Thoracic aorta (tissue), 2 donors: ENCODE results near the gene KANSL3. TPM values are rescaled to one million over a fixed set of nuclear protein-coding genes. Genes with fewer than 3 reads are reported as not detected.

ENCODE experiments used
- ATAC-seq: fragments of 150-250 bp; one replicate; pipeline ENCODE4 v1.8.0; 2017; ENCODE audit warnings: low read depth; ENCODE audit not compliant: insufficient number of reproducible peaks, low FRiP score
- DNase-seq: peaks from one replicate; pipeline ENCODE4 v3.0.0-alpha.2; 2020; ENCODE audit warnings: low spot score
- H3K27ac ChIP-seq, 2 donors: fragments of 200-600 bp; sonication (generic); 1 replicate in 1 of 2; 2 replicates in 1 of 2; pipeline ENCODE4 v1.5.1; 2016; ENCODE audit warnings: mild to moderate bottlenecking in 2 of 2, moderate library complexity in 2 of 2
- H3K27me3 ChIP-seq: fragments of 200-600 bp; sonication (generic); replicated peaks from 2 replicates; pipeline ENCODE4 v1.6.0; 2016; ENCODE audit warnings: mild to moderate bottlenecking; ENCODE audit not compliant: insufficient read depth
- H3K36me3 ChIP-seq: fragments of 200-600 bp; sonication (generic); one replicate; pipeline ENCODE4 v1.5.1; 2016
- H3K4me1 ChIP-seq, 2 donors: fragments of 200-600 bp; sonication (generic); 1 replicate in 1 of 2; 2 replicates in 1 of 2; pipeline versions ENCODE4 v1.5.1 to v1.6.0; 2016; ENCODE audit warnings: low read depth in 2 of 2, mild to moderate bottlenecking in 1 of 2; ENCODE audit not compliant: control insufficient read depth in 1 of 2
- H3K4me3 ChIP-seq: fragments of 200-600 bp; sonication (generic); 2 replicates; pipeline ENCODE4 v1.5.1; 2016; ENCODE audit warnings: mild to moderate bottlenecking
- H3K9me3 ChIP-seq: fragments of 200-600 bp; sonication (generic); 2 replicates; pipeline ENCODE4 v1.5.1; 2016
- total RNA-seq, 2 donors: library from RNA; depleted of rRNA; stranded (reverse); fragments of >200 nt; gene quantifications; one replicate each; pipeline versions ENCODE4 v1.1.0 to v1.2.3, GENCODE V29; 2016
- TF ChIP-seq, protein P1 (sequence below): fragments of 200-600 bp; sonication (generic); IDR thresholded peaks from one replicate; pipeline ENCODE4 v1.5.1; 2019; ENCODE audit warnings: antibody characterized with exemption

Gene KANSL3
- total RNA-seq, 2 donors from 2014 or later = 60.2 to 73.4 TPM

- Histone ChIP-seq H3K9me3 (no peaks in the 10 kb centered on the region), H3K4me1 (no peaks in the 10 kb centered on the region), H3K36me3 (no peaks in the 10 kb centered on the region), H3K27me3 (no peaks in the 10 kb centered on the region), H3K27ac (no peak overlapping the region), H3K4me3 (no peak overlapping the region)
- DNase-seq = no peak
- TF ChIP-seq, protein P1, sequence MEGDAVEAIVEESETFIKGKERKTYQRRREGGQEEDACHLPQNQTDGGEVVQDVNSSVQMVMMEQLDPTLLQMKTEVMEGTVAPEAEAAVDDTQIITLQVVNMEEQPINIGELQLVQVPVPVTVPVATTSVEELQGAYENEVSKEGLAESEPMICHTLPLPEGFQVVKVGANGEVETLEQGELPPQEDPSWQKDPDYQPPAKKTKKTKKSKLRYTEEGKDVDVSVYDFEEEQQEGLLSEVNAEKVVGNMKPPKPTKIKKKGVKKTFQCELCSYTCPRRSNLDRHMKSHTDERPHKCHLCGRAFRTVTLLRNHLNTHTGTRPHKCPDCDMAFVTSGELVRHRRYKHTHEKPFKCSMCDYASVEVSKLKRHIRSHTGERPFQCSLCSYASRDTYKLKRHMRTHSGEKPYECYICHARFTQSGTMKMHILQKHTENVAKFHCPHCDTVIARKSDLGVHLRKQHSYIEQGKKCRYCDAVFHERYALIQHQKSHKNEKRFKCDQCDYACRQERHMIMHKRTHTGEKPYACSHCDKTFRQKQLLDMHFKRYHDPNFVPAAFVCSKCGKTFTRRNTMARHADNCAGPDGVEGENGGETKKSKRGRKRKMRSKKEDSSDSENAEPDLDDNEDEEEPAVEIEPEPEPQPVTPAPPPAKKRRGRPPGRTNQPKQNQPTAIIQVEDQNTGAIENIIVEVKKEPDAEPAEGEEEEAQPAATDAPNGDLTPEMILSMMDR = no peak
- no peak for ATAC-seq
Measured at GRCh38 chr2:96575785-96576456, 62.2 kb downstream of the KANSL3 start.

GRCh38 chr2:96574364-96574763 lies 63.7 kb downstream of the KANSL3 start:
- Histone ChIP-seq H3K36me3 (no peaks in the 10 kb centered on the region), H3K4me1 (no peaks in the 10 kb centered on the region), H3K27me3 (no peaks in the 10 kb centered on the region), H3K27ac (no peak overlapping the region), H3K4me3 (no peak overlapping the region), H3K9me3 (no peaks in the 10 kb centered on the region)
- DNase-seq = no peak
- ATAC-seq = no peak
- TF ChIP-seq, protein P1 = no peak

DNA sequence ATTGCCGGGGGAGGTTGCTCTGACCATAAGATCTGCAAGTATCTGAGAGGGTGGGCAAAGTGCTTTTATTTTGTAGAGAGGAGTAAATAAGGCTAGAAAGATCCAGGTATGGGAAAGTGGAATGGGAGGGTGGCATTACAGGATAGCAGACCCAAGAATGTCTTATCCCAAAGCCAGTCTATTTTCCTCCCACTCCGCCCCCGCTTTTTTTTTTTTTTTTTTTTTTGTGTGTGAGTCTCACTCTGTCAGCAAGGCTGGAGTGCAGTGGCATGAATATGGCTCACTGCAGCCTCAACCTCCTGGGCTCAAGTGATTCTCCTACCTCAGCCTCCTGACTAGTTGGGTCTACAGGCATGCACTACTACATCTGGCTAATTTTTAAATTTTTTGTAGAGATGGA lies 70.0 kb downstream of the KANSL3 start:
- H3K36me3 ChIP-seq = no peaks in the 10 kb centered on the region
- no peaks in the 10 kb centered on the region for H3K4me1 ChIP-seq
- H3K9me3 ChIP-seq = no peaks in the 10 kb centered on the region
- H3K27me3 ChIP-seq = no peaks in the 10 kb centered on the region
- TF ChIP-seq, protein P1 = no peak
- no peak overlapping the region for H3K4me3 ChIP-seq
- H3K27ac ChIP-seq = no peak overlapping the region
- ATAC-seq (no peak), DNase-seq (no peak)

DNA sequence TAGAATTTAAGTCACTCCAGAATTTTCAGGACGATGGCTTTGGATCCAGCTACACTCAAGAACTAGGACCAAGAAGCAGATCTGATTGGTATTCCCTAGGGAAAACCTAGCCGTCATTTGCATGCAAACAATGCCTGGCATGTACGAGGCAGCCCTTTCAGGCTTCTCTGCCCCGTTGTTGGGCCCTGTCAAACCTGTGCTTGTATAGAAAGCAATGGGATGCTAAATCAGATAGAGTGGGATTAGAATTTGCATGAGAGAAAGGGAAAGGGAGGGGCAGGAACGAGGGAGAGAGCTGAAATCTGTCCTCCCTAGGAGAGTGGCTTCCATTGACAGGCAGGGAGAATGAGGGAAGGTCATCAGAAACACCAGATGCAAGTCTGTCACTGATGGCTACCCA lies 73.0 kb downstream of the KANSL3 start:
- DNase-seq (no peak), ATAC-seq (no peak)
- no peak overlapping the region for H3K27ac ChIP-seq
- no peak overlapping the region for H3K4me3 ChIP-seq
- H3K27me3 ChIP-seq = no peaks in the 10 kb centered on the region
- no peaks in the 10 kb centered on the region for H3K4me1 ChIP-seq
- H3K9me3 ChIP-seq = no peaks in the 10 kb centered on the region
- H3K36me3 ChIP-seq = no peaks in the 10 kb centered on the region
- TF ChIP-seq, protein P1 = no peak

- H3K27ac ChIP-seq = no peak overlapping the region
- DNase-seq (no peak), ATAC-seq (no peak)
- TF ChIP-seq, protein P1 = no peak
- no peaks in the 10 kb centered on the region for H3K36me3 ChIP-seq
- no peaks in the 10 kb centered on the region for H3K4me1 ChIP-seq
- no peaks in the 10 kb centered on the region for H3K9me3 ChIP-seq
- H3K4me3 ChIP-seq = no peak overlapping the region
- H3K27me3 ChIP-seq = no peaks in the 10 kb centered on the region
Measured at GRCh38 chr2:96564563-96564962, 73.5 kb downstream of the KANSL3 start.
